GM23338 (cell line): ENCODE measurements around the gene C17orf100.

Source experiments
- CREB1 ChIP-seq: fragments of 250-450 bp; sonication (Bioruptor Pico); IDR thresholded peaks from 2 replicates; pipeline ENCODE4 v1.5.0; 2020; ENCODE audit warnings: low read depth, mild to moderate bottlenecking, moderate library complexity
- CTCF ChIP-seq, 2 experiments: fragments of 200-600 bp in 1 of 2; sonication (generic) in 1 of 2; conservative IDR thresholded peaks; 2 replicates each; pipeline versions ENCODE4 v1.5.1 to v1.6.1; 2016 to 2017; ENCODE audit warnings: antibody characterized with exemption in 2 of 2, low read depth in 2 of 2, mild to moderate bottlenecking in 2 of 2, moderate library complexity in 1 of 2
- EZH2 ChIP-seq: fragments of 200-600 bp; sonication (generic); IDR thresholded peaks from one replicate; pipeline ENCODE4 v1.8.0; 2017; ENCODE audit warnings: antibody characterized with exemption, mild to moderate bottlenecking, low read depth; ENCODE audit not compliant: unreplicated experiment
- EZH2phosphoT487 ChIP-seq: fragments of 200-600 bp; sonication (generic); IDR thresholded peaks from one replicate; pipeline ENCODE4 v1.8.1; 2018; ENCODE audit warnings: antibody characterized with exemption; ENCODE audit not compliant: unreplicated experiment
- POLR2AphosphoS5 ChIP-seq: IDR thresholded peaks from 2 replicates; pipeline ENCODE4 v1.6.1; 2016; ENCODE audit warnings: antibody characterized with exemption, low read depth
- REST ChIP-seq: IDR thresholded peaks from one replicate; pipeline ENCODE4 v1.6.1; 2018; ENCODE audit warnings: antibody characterized with exemption; ENCODE audit not compliant: unreplicated experiment
- ZNF331 ChIP-seq: fragments of 250-450 bp; sonication (Bioruptor Pico); IDR thresholded peaks from 2 replicates; pipeline ENCODE4 v1.5.0; 2020; ENCODE audit warnings: low read depth, mild to moderate bottlenecking, moderate library complexity

GRCh38 chr17:6679241-6679640 lies 27.7 kb downstream of the C17orf100 start:
- TF ChIP-seq CTCF (conservative IDR thresholded peaks at IDR 0.05; ENCODE audit: low read depth in 2 of 2) (no peak), EZH2 (no peak), POLR2AphosphoS5 (no peak), EZH2phosphoT487 (no peak), REST (no peak), ZNF331 (CRISPR knock-in tag) (no peak), CREB1 (no peak)
